ENCODE data around the gene MYO18A.

The MYO18A gene

GRCh38 chr17:29112771-29113295, 67.4 kb downstream of the MYO18A start:
- Histone ChIP-seq H3K9me3 (no peaks in the 10 kb centered on the region), H4K20me1 (peaks cover 100% of the 10 kb centered on the region), H3K27ac (peak overlapping the region; percentile 95), H3K9ac (peak overlapping the region; percentile 78), H3K36me3 (peaks cover 74% of the 10 kb centered on the region), H3K4me2 (peak overlapping the region; percentile 97), H3K27me3 (no peaks in the 10 kb centered on the region), H3K4me1 (peaks cover 100% of the 10 kb centered on the region), H3K4me3 (peak overlapping the region; percentile 53)
- peak; percentile 79; the same call in 1 of the 2 replicates for TF ChIP-seq Cebpa-rat (IDR thresholded peaks at IDR 0.05)

DNA sequence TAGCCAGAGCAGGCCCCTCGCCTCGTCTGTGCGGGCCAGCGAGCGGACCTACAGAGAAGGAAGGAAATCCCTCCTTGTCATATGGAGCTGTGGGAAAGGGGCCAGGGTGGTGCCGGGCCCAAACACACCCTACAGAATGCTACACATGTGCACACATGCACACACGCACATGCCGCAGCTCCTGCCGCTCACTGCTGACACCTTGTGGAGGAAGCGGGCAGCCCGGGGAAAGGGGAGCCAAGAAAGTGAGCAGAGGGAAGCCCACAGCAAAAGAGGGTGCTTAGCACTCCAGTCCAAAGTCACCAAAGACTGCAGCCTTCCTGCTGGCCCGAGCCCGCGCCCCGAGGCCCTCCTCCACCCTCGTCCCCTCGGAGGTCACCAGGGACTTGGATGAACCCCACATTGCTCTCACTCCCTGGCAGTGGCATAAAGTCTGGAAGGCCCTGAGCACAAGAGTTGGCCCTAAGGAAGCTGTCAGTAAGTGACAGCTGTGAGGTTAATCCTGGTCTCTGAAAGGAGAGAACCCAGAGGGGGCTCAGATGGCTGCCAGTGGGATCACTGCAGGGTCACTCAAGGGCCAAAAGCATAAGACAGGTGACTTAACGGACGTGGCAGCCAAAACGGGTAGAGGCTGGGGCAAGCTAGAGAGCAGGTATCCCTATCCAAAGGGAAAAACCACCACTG, 68.2 kb downstream of the MYO18A start:
- H4K20me1 ChIP-seq: peaks cover 100% of the 10 kb centered on the region
- peak overlapping the region; percentile 78 for H3K9ac ChIP-seq
- peaks cover 100% of the 10 kb centered on the region for H3K4me1 ChIP-seq
- H3K4me2 ChIP-seq: peak overlapping the region; percentile 97
- peak overlapping the region; percentile 53 for H3K4me3 ChIP-seq
- no peak for TF ChIP-seq Cebpa-rat (IDR thresholded peaks at IDR 0.05)
- H3K36me3 ChIP-seq: peaks cover 78% of the 10 kb centered on the region
- no peaks in the 10 kb centered on the region for H3K9me3 ChIP-seq
- H3K27me3 ChIP-seq: no peaks in the 10 kb centered on the region
- H3K27ac ChIP-seq: peak overlapping the region; percentile 95

- Histone ChIP-seq H3K4me1 (peaks cover 85% of the 10 kb centered on the region), H3K27ac (peak overlapping the region; percentile 95), H3K4me3 (no peak overlapping the region), H3K9ac (peak overlapping the region; percentile 42), H3K27me3 (no peaks in the 10 kb centered on the region), H4K20me1 (peaks cover 100% of the 10 kb centered on the region), H3K9me3 (no peaks in the 10 kb centered on the region), H3K4me2 (0 out of 2 replicates have a peak overlapping the region, but pooled peaks have one; percentile 97), H3K36me3 (peaks cover 89% of the 10 kb centered on the region)
- TF ChIP-seq Cebpa-rat (IDR thresholded peaks at IDR 0.05): no peak
Observed at GRCh38 chr17:29110372-29110757, 69.8 kb downstream of the MYO18A start.

- Histone ChIP-seq H3K9ac (peak overlapping the region; percentile 42; the same call in 1 of the 2 replicates), H3K9me3 (no peaks in the 10 kb centered on the region), H3K27me3 (no peaks in the 10 kb centered on the region), H3K4me3 (no peak overlapping the region), H3K4me1 (peaks cover 78% of the 10 kb centered on the region), H3K36me3 (peaks cover 89% of the 10 kb centered on the region), H3K27ac (peak overlapping the region; percentile 95), H3K4me2 (no peak overlapping the region), H4K20me1 (peaks cover 100% of the 10 kb centered on the region)
- no peak for TF ChIP-seq Cebpa-rat (IDR thresholded peaks at IDR 0.05)
Observed at GRCh38 chr17:29109477-29110371, 70.5 kb downstream of the MYO18A start.

- Histone ChIP-seq H3K4me1 (peaks cover 71% of the 10 kb centered on the region), H3K27ac (0 out of 2 replicates have a peak overlapping the region, but pooled peaks have one; percentile 95), H3K9ac (no peak overlapping the region)
Observed at GRCh38 chr17:29108823-29109476, 71.2 kb downstream of the MYO18A start.

DNA sequence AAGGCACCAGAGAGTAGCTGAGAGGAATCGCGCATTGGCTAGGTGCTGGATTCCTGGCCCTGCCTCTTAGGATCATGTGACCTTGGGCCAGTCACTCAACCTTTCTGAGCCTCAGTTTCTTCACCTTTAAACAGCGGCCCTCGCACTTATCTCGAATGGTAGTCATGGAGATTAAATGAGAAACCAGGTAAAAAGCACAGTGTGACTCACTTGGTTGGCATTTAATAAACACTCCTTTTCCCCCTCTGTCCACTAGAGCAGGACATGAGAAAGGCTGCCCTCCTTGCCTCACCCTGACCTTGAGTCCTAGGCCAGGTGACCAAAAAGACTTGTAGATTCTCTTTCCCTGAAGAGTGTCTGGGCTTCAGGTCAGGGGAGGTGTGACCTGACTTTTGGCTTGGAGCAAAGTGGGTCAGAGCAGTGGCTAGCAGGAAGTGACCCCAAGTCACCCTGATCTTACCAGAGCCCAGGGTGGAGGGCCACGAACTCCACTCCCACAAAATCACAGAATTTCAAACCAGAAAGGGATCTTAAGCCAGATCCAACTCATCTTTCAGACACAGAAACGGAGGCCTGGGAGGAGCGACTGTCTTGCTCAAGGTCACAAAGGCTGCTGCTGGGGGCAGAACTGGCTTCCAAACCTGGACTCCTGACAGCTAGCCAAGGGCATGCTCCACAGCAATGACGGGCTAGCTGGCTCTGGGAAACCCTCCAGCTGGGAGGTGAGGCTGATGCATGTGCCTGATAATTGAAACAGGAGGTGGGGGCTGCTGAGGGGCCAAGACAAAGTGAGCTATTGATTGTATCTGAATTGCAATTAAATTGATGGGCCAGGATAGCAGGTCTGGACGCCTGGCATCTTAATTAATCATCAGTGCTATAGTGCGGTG, 72.0 kb downstream of the MYO18A start:
- H3K9ac ChIP-seq: no peak overlapping the region
- no peak overlapping the region for H3K4me3 ChIP-seq
- no peak overlapping the region for H3K4me2 ChIP-seq
- peaks cover 91% of the 10 kb centered on the region for H3K36me3 ChIP-seq
- H3K27ac ChIP-seq: peak overlapping the region; percentile 51; the same call in 1 of the 2 replicates
- no peaks in the 10 kb centered on the region for H3K9me3 ChIP-seq
- H3K4me1 ChIP-seq: peaks cover 63% of the 10 kb centered on the region
- peaks cover 100% of the 10 kb centered on the region for H4K20me1 ChIP-seq
- no peaks in the 10 kb centered on the region for H3K27me3 ChIP-seq
- no peak for TF ChIP-seq Cebpa-rat (IDR thresholded peaks at IDR 0.05)

More at GRCh38 chr17:29108823-29109476, 71.2 kb downstream of the MYO18A start:
- TF ChIP-seq Cebpa-rat (IDR thresholded peaks at IDR 0.05): no peak
- Histone ChIP-seq H3K4me2 (no peak overlapping the region), H3K4me3 (no peak overlapping the region), H3K27me3 (no peaks in the 10 kb centered on the region), H4K20me1 (peaks cover 100% of the 10 kb centered on the region), H3K36me3 (peaks cover 89% of the 10 kb centered on the region), H3K9me3 (no peaks in the 10 kb centered on the region)

- H3K27me3 ChIP-seq: no peaks in the 10 kb centered on the region
- peaks cover 100% of the 10 kb centered on the region for H3K36me3 ChIP-seq
- peaks cover 52% of the 10 kb centered on the region for H3K4me1 ChIP-seq
- H3K4me3 ChIP-seq: no peak overlapping the region
- 0 out of 2 replicates have a peak overlapping the region, but pooled peaks have one; percentile 1 for H3K4me2 ChIP-seq
- no peak overlapping the region for H3K9ac ChIP-seq
- peaks cover 100% of the 10 kb centered on the region for H4K20me1 ChIP-seq
- peak overlapping the region; percentile 51 for H3K27ac ChIP-seq
- TF ChIP-seq Cebpa-rat (IDR thresholded peaks at IDR 0.05): no peak
- no peaks in the 10 kb centered on the region for H3K9me3 ChIP-seq
Observed at GRCh38 chr17:29107084-29107483, 73.1 kb downstream of the MYO18A start.

GRCh38 chr17:29103341-29103740, 76.9 kb downstream of the MYO18A start:
- Histone ChIP-seq H3K4me2 (no peak overlapping the region), H3K27ac (peak overlapping the region; percentile 23), H3K9me3 (no peaks in the 10 kb centered on the region), H4K20me1 (peaks cover 100% of the 10 kb centered on the region), H3K9ac (no peak overlapping the region; the same call in 1 of the 2 replicates), H3K4me1 (peaks cover 14% of the 10 kb centered on the region), H3K4me3 (no peak overlapping the region), H3K36me3 (peaks cover 100% of the 10 kb centered on the region), H3K27me3 (no peaks in the 10 kb centered on the region)
- no peak for TF ChIP-seq Cebpa-rat (IDR thresholded peaks at IDR 0.05)
